ENCODE data around the gene OSBPL1A.

DNA sequence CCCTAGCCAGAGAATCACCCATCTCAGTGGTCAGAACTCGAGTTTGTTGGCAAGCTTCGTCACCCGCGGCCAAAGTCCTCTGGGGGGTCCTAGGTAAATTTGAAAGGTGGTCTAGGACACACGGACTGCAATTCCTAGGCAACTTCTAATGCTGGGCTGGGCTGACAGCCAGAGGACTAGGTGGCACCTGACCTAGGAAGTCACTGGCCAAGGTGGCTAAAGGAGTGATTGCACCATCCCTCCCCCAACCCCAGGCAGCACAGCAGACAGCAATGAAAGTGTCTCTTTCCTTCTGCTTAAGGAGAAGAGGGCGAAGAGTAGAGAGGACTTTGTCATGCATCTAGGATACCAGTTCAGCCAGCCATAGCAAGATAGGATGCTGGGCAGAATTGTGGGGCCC lies 147.9 kb downstream of the OSBPL1A start:
- TF ChIP-seq, protein P1, sequence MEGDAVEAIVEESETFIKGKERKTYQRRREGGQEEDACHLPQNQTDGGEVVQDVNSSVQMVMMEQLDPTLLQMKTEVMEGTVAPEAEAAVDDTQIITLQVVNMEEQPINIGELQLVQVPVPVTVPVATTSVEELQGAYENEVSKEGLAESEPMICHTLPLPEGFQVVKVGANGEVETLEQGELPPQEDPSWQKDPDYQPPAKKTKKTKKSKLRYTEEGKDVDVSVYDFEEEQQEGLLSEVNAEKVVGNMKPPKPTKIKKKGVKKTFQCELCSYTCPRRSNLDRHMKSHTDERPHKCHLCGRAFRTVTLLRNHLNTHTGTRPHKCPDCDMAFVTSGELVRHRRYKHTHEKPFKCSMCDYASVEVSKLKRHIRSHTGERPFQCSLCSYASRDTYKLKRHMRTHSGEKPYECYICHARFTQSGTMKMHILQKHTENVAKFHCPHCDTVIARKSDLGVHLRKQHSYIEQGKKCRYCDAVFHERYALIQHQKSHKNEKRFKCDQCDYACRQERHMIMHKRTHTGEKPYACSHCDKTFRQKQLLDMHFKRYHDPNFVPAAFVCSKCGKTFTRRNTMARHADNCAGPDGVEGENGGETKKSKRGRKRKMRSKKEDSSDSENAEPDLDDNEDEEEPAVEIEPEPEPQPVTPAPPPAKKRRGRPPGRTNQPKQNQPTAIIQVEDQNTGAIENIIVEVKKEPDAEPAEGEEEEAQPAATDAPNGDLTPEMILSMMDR (IDR thresholded peaks at IDR 0.05), result no peak
- TF ChIP-seq POLR2AphosphoS5 (IDR thresholded peaks at IDR 0.05), result no peak
- TF ChIP-seq EP300 (IDR thresholded peaks at IDR 0.05; ENCODE audit: low read depth), result no peak
- TF ChIP-seq POLR2A (IDR thresholded peaks at IDR 0.05), result no peak

Measured in transverse colon (tissue), 4 donors.